Fibroblast of mammary gland (primary cell): ENCODE measurements around the gene HS3ST2.

Source experiments
- DNase-seq: peaks from one replicate; pipeline ENCODE4 v3.0.0-alpha.2; 2010; ENCODE audit warnings: low read depth
- H3K4me3 ChIP-seq: 2 replicates; pipeline ENCODE4 v1.5.1; 2011; ENCODE audit warnings: low read depth, mild to moderate bottlenecking, low read length, moderate library complexity; ENCODE audit not compliant: control insufficient read depth
- CTCF ChIP-seq: conservative IDR thresholded peaks from 2 replicates; pipeline ENCODE4 v1.5.1; 2011; ENCODE audit warnings: low read depth, low read length, inconsistent platforms; ENCODE audit not compliant: control insufficient read depth, insufficient read depth

HS3ST2 gene

GRCh38 chr16:22787466-22788192 is 26.3 kb upstream of the HS3ST2 start:
- no peak for TF ChIP-seq CTCF
- no peak overlapping the region for H3K4me3 ChIP-seq
- DNase-seq = peak; percentile 95

GRCh38 chr16:22788193-22788530 is 25.8 kb upstream of the HS3ST2 start:
- no peak overlapping the region for H3K4me3 ChIP-seq
- TF ChIP-seq CTCF = no peak
- DNase-seq = peak; percentile 72

GRCh38 chr16:22789281-22789945 is 24.5 kb upstream of the HS3ST2 start:
- TF ChIP-seq CTCF = no peak
- peak; percentile 45 for DNase-seq
- H3K4me3 ChIP-seq = no peak overlapping the region

- no peak for DNase-seq
- no peak for TF ChIP-seq CTCF
- H3K4me3 ChIP-seq = no peak overlapping the region
Measured at GRCh38 chr16:22797551-22797950, 16.4 kb upstream of the HS3ST2 start.

GRCh38 chr16:22799113-22799512 is 14.8 kb upstream of the HS3ST2 start:
- no peak overlapping the region for H3K4me3 ChIP-seq
- no peak for DNase-seq
- no peak for TF ChIP-seq CTCF

- H3K4me3 ChIP-seq = no peak overlapping the region
- no peak for DNase-seq
- TF ChIP-seq CTCF = no peak
Measured at GRCh38 chr16:22804893-22805292, 9.1 kb upstream of the HS3ST2 start.
